Nephron progenitor cell (in vitro differentiated cells): ENCODE measurements around the gene SLC17A6.

Experiments used
- DNase-seq: peaks from one replicate; pipeline ENCODE4 v3.0.0; 2021
- H3K27ac Mint-ChIP-seq: 2 replicates; pipeline ENCODE4 v1.8.0; 2021; ENCODE audit warnings: mild to moderate bottlenecking, moderate library complexity, mixed read lengths
- H3K27me3 Mint-ChIP-seq: 2 replicates; pipeline ENCODE4 v1.8.0; 2021; ENCODE audit warnings: mild to moderate bottlenecking, low read depth, mixed read lengths; ENCODE audit not compliant: poor library complexity
- H3K36me3 Mint-ChIP-seq: 2 replicates; pipeline ENCODE4 v1.8.0; 2021; ENCODE audit warnings: low read depth, mixed read lengths
- H3K4me1 Mint-ChIP-seq: 2 replicates; pipeline ENCODE4 v1.8.0; 2021; ENCODE audit warnings: mixed read lengths
- H3K4me3 Mint-ChIP-seq: 2 replicates; pipeline ENCODE4 v1.8.0; 2021; ENCODE audit warnings: mild to moderate bottlenecking, moderate library complexity, mixed read lengths
- H3K9me3 Mint-ChIP-seq: 2 replicates; pipeline ENCODE4 v1.8.0; 2021; ENCODE audit warnings: mild to moderate bottlenecking, moderate library complexity, mixed read lengths
- CTCF ChIP-seq: fragments of 200-600 bp; sonication (generic); IDR thresholded peaks from 2 replicates; pipeline ENCODE4 v1.5.0; 2021; ENCODE audit warnings: antibody characterized with exemption

SLC17A6 gene

GRCh38 chr11:22415476-22415875 lies 77.3 kb downstream of the SLC17A6 start:
- Mint-ChIP-seq H3K9me3 (no peaks in the 10 kb centered on the region), H3K27me3 (peaks cover 4% of the 10 kb centered on the region), H3K36me3 (no peaks in the 10 kb centered on the region), H3K27ac (no peak overlapping the region), H3K4me1 (no peaks in the 10 kb centered on the region), H3K4me3 (no peak overlapping the region)
- no peak for DNase-seq
- TF ChIP-seq CTCF = no peak

- H3K4me3 Mint-ChIP-seq = no peak overlapping the region
- no peaks in the 10 kb centered on the region for H3K4me1 Mint-ChIP-seq
- no peak for TF ChIP-seq CTCF
- peaks cover 4% of the 10 kb centered on the region for H3K27me3 Mint-ChIP-seq
- H3K9me3 Mint-ChIP-seq = no peaks in the 10 kb centered on the region
- no peak for DNase-seq
- H3K27ac Mint-ChIP-seq = no peak overlapping the region
- no peaks in the 10 kb centered on the region for H3K36me3 Mint-ChIP-seq
These were observed 78.3 kb downstream of the SLC17A6 start for GRCh38 chr11:22416462-22416861.

GRCh38 chr11:22426915-22427314 lies 88.7 kb downstream of the SLC17A6 start:
- Mint-ChIP-seq H3K27me3 (no peaks in the 10 kb centered on the region), H3K27ac (no peak overlapping the region), H3K9me3 (peaks cover 8% of the 10 kb centered on the region), H3K36me3 (no peaks in the 10 kb centered on the region), H3K4me3 (no peak overlapping the region), H3K4me1 (peaks cover 11% of the 10 kb centered on the region)
- no peak for DNase-seq
- TF ChIP-seq CTCF = no peak
